Measurements from ENCODE around the gene ZNF547.
A peak's percentile ranks its signal among the peaks of the same experiment; 100 is the strongest.
"Not testable (repeated sequence)": the region's sequence is repeated elsewhere in the genome, so short reads cannot be mapped to it uniquely, and the experiment has no call there.

The ZNF547 gene

DNA sequence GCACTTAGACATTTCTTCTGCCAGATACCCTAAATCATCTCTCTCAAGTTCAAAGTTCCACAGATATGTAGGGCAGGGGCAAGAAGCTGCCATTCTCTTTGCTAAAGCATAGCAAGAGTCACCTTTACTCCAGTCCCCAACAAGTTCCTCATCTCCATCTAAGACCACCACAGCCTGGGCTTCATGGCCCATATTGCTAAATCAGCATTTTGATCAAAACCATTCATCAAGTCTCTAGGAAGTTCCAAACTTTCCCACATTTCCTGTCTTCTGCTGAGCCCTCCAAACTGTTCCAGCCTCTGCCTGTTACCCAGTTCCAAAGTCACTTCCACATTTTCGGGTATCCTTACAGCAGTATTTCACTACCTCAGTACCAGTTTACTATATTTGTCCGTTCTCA is 11.3 kb downstream of the ZNF547 start:
- DNase-seq (ENCODE audit: low spot score) = not testable (repeated sequence)

- DNase-seq (ENCODE audit: low spot score) = no peak
Measured at GRCh38 chr19:57376151-57376550, 12.8 kb downstream of the ZNF547 start.

- DNase-seq (ENCODE audit: low spot score) = no peak
Measured at GRCh38 chr19:57377498-57378146, 14.3 kb downstream of the ZNF547 start.

- no peak for DNase-seq (ENCODE audit: low spot score)
Measured at GRCh38 chr19:57380923-57381322, 17.6 kb downstream of the ZNF547 start.

DNA sequence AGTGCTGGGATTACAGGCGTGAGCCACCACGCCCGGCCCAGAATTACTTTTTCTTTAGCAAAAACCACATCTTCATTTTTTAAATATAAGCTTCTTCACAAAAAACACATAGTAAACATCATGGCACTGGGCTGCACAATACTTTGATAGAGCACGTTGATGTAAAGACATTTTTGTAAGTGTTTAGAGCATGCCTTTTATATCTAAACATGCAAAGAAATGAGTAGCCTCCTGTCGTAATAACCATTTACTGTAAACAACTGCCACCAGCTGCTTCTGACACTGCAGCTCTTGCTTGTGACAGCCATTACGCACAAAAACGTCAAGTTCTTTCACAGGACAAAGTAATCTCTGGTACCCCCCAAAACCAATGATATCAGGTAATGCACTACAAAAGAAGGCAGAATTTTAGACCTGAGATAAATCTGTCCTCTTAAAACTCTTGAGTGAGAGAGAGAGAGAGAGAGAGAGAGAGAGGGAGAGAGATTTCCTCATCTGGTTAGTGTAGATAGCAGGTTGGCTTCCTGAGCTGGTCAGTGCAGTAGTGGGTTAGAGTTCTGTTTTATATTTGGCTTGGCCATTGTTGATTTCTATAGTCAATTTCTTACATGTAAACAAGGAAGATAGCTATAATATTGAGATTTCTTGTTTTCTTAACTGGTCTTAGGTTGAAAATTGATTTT is 19.6 kb downstream of the ZNF547 start:
- no peak for DNase-seq (ENCODE audit: low spot score)

- DNase-seq (ENCODE audit: low spot score) = no peak
Measured at GRCh38 chr19:57389194-57389729, 25.9 kb downstream of the ZNF547 start.

- DNase-seq (ENCODE audit: low spot score) = peak; percentile 99
Measured at GRCh38 chr19:57389730-57390598, 26.6 kb downstream of the ZNF547 start, which contains the start of gene ZNF548. Gene ZNF548, plus strand, starts transcription at chr19:57389854. Its CDS starts 246 bp downstream, at chr19:57390100.

DNA sequence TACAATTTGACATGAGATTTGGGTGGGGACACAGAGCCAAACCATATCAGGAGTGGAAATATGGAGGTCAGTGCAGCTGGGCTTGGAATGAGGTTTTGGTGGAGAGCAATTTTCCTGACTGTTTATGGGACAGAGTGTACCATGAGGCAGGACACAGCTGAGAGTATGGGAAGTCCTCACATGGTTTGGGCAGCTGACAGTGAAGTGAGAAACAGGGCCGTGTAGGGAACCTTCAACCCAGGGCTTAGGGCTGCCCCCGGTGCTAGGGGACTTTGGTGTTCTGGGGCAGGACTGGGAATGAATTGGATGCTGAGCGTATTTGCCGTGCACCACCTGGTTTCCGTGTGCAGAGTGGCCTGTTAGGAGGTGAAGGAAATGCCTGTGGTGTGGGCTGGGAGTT is 32.4 kb downstream of the ZNF547 start:
- no peak for DNase-seq (ENCODE audit: low spot score)

GRCh38 chr19:57398868-57399267 is 35.5 kb downstream of the ZNF547 start:
- DNase-seq (ENCODE audit: low spot score) = no peak

DNA sequence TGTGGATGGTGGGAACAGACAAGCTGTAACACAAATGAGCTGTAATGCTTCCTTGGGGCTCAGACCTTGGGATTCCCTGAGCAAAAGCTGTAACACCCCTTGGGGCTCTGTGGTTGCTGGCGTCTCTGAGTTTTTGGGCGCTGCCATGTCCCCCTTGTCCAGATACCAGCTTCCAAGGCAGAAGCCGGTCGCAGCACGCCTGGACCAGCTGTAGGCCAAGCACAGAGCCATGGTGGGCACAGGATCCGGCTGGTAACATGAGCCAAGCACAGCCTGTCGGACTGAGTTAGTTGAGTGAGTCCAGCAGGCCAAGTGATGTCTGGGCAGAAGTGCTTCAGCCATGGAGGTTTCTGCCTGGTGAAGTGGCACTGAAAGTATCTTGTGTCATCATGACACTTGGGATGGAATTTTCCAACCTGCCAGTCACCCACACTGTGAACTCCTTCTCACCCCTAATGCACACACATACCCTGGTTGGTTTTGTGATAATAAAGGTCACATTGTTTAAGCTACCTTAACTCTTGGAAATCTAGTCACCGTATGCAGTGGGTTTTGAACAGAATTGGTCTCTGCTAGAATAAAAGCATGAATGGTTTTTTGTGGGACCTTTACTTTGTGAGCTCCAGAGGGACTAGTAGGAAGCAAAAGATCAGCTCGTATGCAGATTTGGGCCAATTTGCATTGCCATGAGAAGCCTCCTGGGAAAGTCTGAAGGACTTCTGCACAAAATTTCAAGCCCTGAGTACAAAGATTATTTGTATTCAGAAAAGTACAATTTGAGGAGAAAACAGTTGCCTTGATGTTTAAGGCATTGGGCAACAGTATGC is 40.6 kb downstream of the ZNF547 start:
- DNase-seq (ENCODE audit: low spot score) = no peak

GRCh38 chr19:57406516-57407123 is 43.3 kb downstream of the ZNF547 start:
- DNase-seq (ENCODE audit: low spot score) = peak; percentile 70

DNA sequence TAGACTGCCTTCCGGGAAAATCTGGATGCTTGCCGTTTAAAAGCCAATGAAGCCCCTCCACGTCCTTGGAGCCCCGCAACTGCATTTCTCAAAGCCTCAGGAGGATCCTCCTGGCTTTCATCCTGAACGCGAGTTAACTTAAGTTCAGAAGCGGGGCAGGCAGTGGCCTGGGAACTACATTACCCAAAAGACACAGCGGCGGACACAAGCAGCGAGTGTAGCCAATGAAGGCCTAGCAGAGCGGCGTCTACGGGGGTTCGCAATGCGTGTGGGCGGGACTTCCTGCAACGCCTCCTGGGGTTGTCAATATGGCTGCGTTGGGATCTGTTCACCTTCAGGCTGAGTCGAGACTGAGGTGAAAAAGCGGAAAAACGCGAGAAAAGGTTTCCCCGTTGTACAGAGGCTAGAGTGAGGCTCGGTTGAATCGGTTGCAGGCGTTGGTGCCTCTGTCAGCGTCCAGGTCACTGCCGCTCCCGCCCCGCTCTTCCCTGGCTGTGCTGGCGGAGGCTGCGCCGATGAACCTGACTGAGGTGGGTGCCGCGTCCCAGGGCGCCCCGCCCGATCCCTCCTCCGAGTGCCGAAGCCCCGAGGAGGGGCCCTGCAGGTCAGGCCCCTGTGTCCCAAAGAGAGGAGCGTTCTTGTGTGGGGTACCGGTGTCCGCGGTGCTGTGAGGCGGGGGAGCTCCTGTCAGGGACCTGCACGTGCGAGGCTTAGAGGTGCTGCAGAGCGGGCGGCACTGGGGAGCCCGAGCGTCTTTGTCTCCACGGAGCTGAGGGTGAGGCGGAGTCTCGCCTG is 47.7 kb downstream of the ZNF547 start, which contains the start of gene ZNF17:
Gene ZNF17 (plus strand): TSS at position 285 of the 795 bp plus-strand sequence. CDS start 2,455 bp downstream, outside the sequence.
- DNase-seq (ENCODE audit: low spot score) = peak; percentile 97

DNA sequence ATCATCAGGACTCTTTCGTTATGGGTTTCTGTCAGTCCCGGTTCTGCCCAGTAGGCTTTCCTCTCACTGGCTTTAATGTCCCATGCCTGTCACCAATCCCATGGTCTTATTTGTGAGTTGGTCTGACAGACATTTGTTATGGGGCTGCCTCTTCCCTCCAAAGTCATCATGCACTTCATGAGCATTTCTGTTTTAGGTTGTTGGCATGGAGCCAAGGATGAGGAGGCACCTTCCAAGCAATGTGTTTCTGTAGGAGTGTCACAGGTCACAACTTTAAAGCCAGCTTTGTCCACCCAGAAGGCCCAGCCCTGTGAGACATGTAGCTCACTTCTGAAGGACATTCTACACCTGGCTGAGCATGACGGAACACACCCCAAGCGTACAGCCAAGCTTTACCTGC is 56.1 kb downstream of the ZNF547 start:
- no peak for DNase-seq (ENCODE audit: low spot score)

GRCh38 chr19:57421037-57421436 is 57.7 kb downstream of the ZNF547 start:
- no peak for DNase-seq (ENCODE audit: low spot score)
